ENCODE data around the gene ABCB8.

Gene ABCB8

GRCh38 chr7:151081170-151082101 is 53.2 kb downstream of the ABCB8 start:
- CTCF ChIA-PET: interaction anchor here (0.6 kb wide), 1 partner anchor 69 kb away, joined by 3 read pairs; no protein-coding TSS in a partner anchor
- DNase-seq (ENCODE audit: low spot score): no peak
- H3K27ac ChIP-seq: peak overlapping the region; percentile 99
- POLR2A ChIA-PET (ENCODE audit: low non-redundant PET): interaction anchor here (0.6 to 0.9 kb wide), 4 partner anchors 18 to 35 kb away, joined by 3 to 5 read pairs (median 3); no protein-coding TSS in a partner anchor
- TF ChIP-seq CTCF (conservative IDR thresholded peaks at IDR 0.05; ENCODE audit: low read depth): no peak

GRCh38 chr7:151082141-151083070 is 54.2 kb downstream of the ABCB8 start:
- H3K27ac ChIP-seq: peak overlapping the region; percentile 99
- TF ChIP-seq CTCF (conservative IDR thresholded peaks at IDR 0.05; ENCODE audit: low read depth): no peak
- ChIA-PET CTCF (interaction anchor here (0.7 kb wide), 1 partner anchor 64 kb away, joined by 4 read pairs; no protein-coding TSS in a partner anchor), POLR2A (ENCODE audit: low non-redundant PET) (no interaction called here)
- no peak for DNase-seq (ENCODE audit: low spot score)

- ChIA-PET CTCF (no interaction called here), POLR2A (ENCODE audit: low non-redundant PET) (no interaction called here)
- peak; percentile 32 for DNase-seq (ENCODE audit: low spot score)
- TF ChIP-seq CTCF (conservative IDR thresholded peaks at IDR 0.05; ENCODE audit: low read depth): no peak
- H3K27ac ChIP-seq: peak within 1 kb of the TSS; percentile 99
Observed at GRCh38 chr7:151083071-151083823, 55.0 kb downstream of the ABCB8 start, which contains the start of gene TMUB1. Gene TMUB1 (minus strand): TSS chr7:151083493. CDS start chr7:151082563, 930 bp downstream.

GRCh38 chr7:151083824-151084160 is 55.5 kb downstream of the ABCB8 start:
- no peak for DNase-seq (ENCODE audit: low spot score)
- H3K27ac ChIP-seq: peak overlapping the region; percentile 99
- TF ChIP-seq CTCF (conservative IDR thresholded peaks at IDR 0.05; ENCODE audit: low read depth): no peak
- ChIA-PET POLR2A (ENCODE audit: low non-redundant PET) (no interaction called here), CTCF (no interaction called here)

GRCh38 chr7:151085329-151085690 is 57.1 kb downstream of the ABCB8 start:
- CTCF ChIA-PET: interaction anchor here (0.7 kb wide), 1 partner anchor 27 kb away, joined by 3 read pairs; no protein-coding TSS in a partner anchor
- DNase-seq (ENCODE audit: low spot score): no peak
- peak overlapping the region; percentile 90 for H3K27ac ChIP-seq
- TF ChIP-seq CTCF (conservative IDR thresholded peaks at IDR 0.05; ENCODE audit: low read depth): no peak
- POLR2A ChIA-PET (ENCODE audit: low non-redundant PET): no interaction called here
